SK-N-SH (cell line): ENCODE measurements around the gene TAC3. TPM values are rescaled to one million over a fixed set of nuclear protein-coding genes. Genes with fewer than 3 reads are reported as not detected.

Source experiments
- CTCF ChIA-PET: fragments of 300-600, 350-600 bp; formaldehyde crosslinking; extraction: SDS; loops from one replicate; lab custom pipeline; 2021; lab: Yijun Ruan, JAX
- POLR2A ChIA-PET: fragments of 350-600 bp; sonication (Branson Sonifier 250); formaldehyde crosslinking; extraction: SDS; loops from one replicate; lab custom pipeline; 2020; ENCODE audit warnings: antibody characterized with exemption, inconsistent platforms; lab: Yijun Ruan, JAX
- DNase-seq: peaks from one replicate; pipeline ENCODE4 v3.0.0; 2012
- H2AFZ ChIP-seq: fragments of 200-600 bp; sonication (generic); 2 replicates; pipeline ENCODE4 v1.8.1; 2016; ENCODE audit warnings: antibody characterized with exemption, mild to moderate bottlenecking, low read depth
- H3F3A ChIP-seq: fragments of 200-600 bp; sonication (generic); replicated peaks from 2 replicates; pipeline ENCODE3; 2016; ENCODE audit warnings: antibody characterized with exemption, mild to moderate bottlenecking; ENCODE audit not compliant: insufficient read depth
- H3K27ac ChIP-seq, 2 experiments: fragments of 200-500 bp in 1 of 2; fragments of 200-600 bp in 1 of 2; sonication (Bioruptor generic) in 1 of 2; sonication (generic), shearing (Covaris generic) in 1 of 2; 2 replicates each; pipeline versions ENCODE4 v1.5.1 to v1.6.1; 2014 to 2016; ENCODE audit warnings: low read depth in 2 of 2, inconsistent platforms in 1 of 2, low read length in 1 of 2, mild to moderate bottlenecking in 1 of 2, mixed read lengths in 1 of 2
- H3K27me3 ChIP-seq: fragments of 200-600 bp; sonication (generic), shearing (Covaris generic); 2 replicates; pipeline ENCODE4 v1.6.1; 2016; ENCODE audit warnings: mixed run types; ENCODE audit not compliant: insufficient read depth
- H3K36me3 ChIP-seq, 2 experiments: fragments of 200-500 bp in 1 of 2; fragments of 200-600 bp in 1 of 2; sonication (Bioruptor generic) in 1 of 2; sonication (generic) in 1 of 2; replicated peaks in 1 of 2; 2 replicates each; pipeline versions ENCODE3 to v1.5.1; 2014 to 2016; ENCODE audit warnings: low read length in 1 of 2, mild to moderate bottlenecking in 1 of 2; ENCODE audit not compliant: insufficient read depth in 2 of 2, control insufficient read depth in 1 of 2
- H3K4me1 ChIP-seq, 2 experiments: fragments of 200-500 bp in 1 of 2; fragments of 200-600 bp in 1 of 2; sonication (Bioruptor generic) in 1 of 2; sonication (generic), shearing (Covaris generic) in 1 of 2; 2 replicates each; pipeline versions ENCODE4 v1.5.1 to v1.6.1; 2014 to 2016; ENCODE audit warnings: low read depth in 1 of 2, low read length in 1 of 2, mixed run types in 1 of 2; ENCODE audit not compliant: insufficient read depth in 2 of 2, control insufficient read depth in 1 of 2
- H3K4me2 ChIP-seq: fragments of 200-600 bp; sonication (generic), shearing (Covaris generic); 2 replicates; pipeline ENCODE4 v1.6.1; 2017; ENCODE audit warnings: mixed run types
- H3K4me3 ChIP-seq, 2 experiments: fragments of 200-500 bp in 1 of 2; fragments of 200-600 bp in 1 of 2; sonication (Bioruptor generic) in 1 of 2; sonication (generic), shearing (Covaris generic) in 1 of 2; 2 replicates each; pipeline versions ENCODE4 v1.5.1 to v1.8.1; 2014 to 2016; ENCODE audit warnings: low read depth in 2 of 2, inconsistent platforms in 1 of 2, low read length in 1 of 2, mild to moderate bottlenecking in 1 of 2, mixed read lengths in 1 of 2, moderate library complexity in 1 of 2
- H3K79me2 ChIP-seq: fragments of 200-600 bp; sonication (generic); 2 replicates; pipeline ENCODE4 v1.8.1; 2017; ENCODE audit warnings: mild to moderate bottlenecking; ENCODE audit not compliant: insufficient read depth
- H3K9ac ChIP-seq: fragments of 200-600 bp; sonication (generic); 2 replicates; pipeline ENCODE4 v1.6.1; 2017; ENCODE audit warnings: mixed run types
- H3K9me2 ChIP-seq: fragments of 200-600 bp; sonication (generic); 2 replicates; pipeline ENCODE4 v1.6.1; 2017; ENCODE audit warnings: mixed run types
- H3K9me3 ChIP-seq: fragments of 200-600 bp; sonication (generic); 2 replicates; pipeline ENCODE4 v1.6.1; 2017; ENCODE audit warnings: mixed run types, mild to moderate bottlenecking, moderate library complexity
- H4K20me1 ChIP-seq: fragments of 200-600 bp; sonication (generic); 2 replicates; pipeline ENCODE4 v1.6.1; 2017; ENCODE audit warnings: mild to moderate bottlenecking, mixed run types; ENCODE audit not compliant: insufficient read depth
- CHD2 ChIP-seq: fragments of 150-350 bp; IDR thresholded peaks from 2 replicates; pipeline ENCODE4 v1.6.1; 2018; ENCODE audit warnings: low read length; ENCODE audit not compliant: partially characterized antibody
- FOXJ3 ChIP-seq: sonication (generic); formaldehyde crosslinking; IDR thresholded peaks from 2 replicates; pipeline ENCODE4 v1.5.1; 2020; ENCODE audit warnings: mild to moderate bottlenecking, missing genetic modification reagents
- FOXM1 ChIP-seq: IDR thresholded peaks from 2 replicates; pipeline ENCODE4 v1.4.0; 2012; ENCODE audit warnings: low read depth, mild to moderate bottlenecking
- GABPA ChIP-seq: IDR thresholded peaks from 2 replicates; pipeline ENCODE4 v1.4.0; 2012; ENCODE audit warnings: low read depth, mild to moderate bottlenecking
- JUND ChIP-seq: IDR thresholded peaks from 2 replicates; pipeline ENCODE4 v1.4.0; 2012
- NFIC ChIP-seq: IDR thresholded peaks from 2 replicates; pipeline ENCODE4 v1.4.0; 2012; ENCODE audit warnings: borderline replicate concordance
- POLR2AphosphoS5 ChIP-seq: IDR thresholded peaks from 2 replicates; pipeline ENCODE4 v1.6.1; 2012; ENCODE audit warnings: low read depth, low read length
- RAD21 ChIP-seq: IDR thresholded peaks from 2 replicates; pipeline ENCODE4 v1.6.1; 2012; ENCODE audit warnings: mild to moderate bottlenecking, low read length
- RXRA ChIP-seq: IDR thresholded peaks from 2 replicates; pipeline ENCODE4 v1.4.0; 2012; ENCODE audit warnings: low read depth, mild to moderate bottlenecking, borderline replicate concordance
- TEAD4 ChIP-seq: IDR thresholded peaks from 2 replicates; pipeline ENCODE4 v1.4.0; 2012; ENCODE audit warnings: mild to moderate bottlenecking, borderline replicate concordance; ENCODE audit not compliant: insufficient read depth
- YY1 ChIP-seq: IDR thresholded peaks from 2 replicates; pipeline ENCODE4 v1.4.0; 2012; ENCODE audit warnings: low read depth, mild to moderate bottlenecking
- WGBS: methylation state at CpG from one replicate; pipeline ENCODE4 v1.1.6; 2017; ENCODE audit warnings: low lambda C conversion rate; 5-methylcytosine and 5-hydroxymethylcytosine counted together
- polyA plus RNA-seq, 3 experiments: library from polyadenylated mRNA; depleted of rRNA; stranded (reverse); fragments of >200 nt; gene quantifications; 2 replicates each; pipeline ENCODE4 v1.2.3, GENCODE V29; 2012
- TF ChIP-seq, protein P1 (sequence below): IDR thresholded peaks from 2 replicates; pipeline ENCODE4; 2012
- TF ChIP-seq, protein P2 (sequence below): IDR thresholded peaks from 2 replicates; pipeline ENCODE4 v1.6.1; 2012; ENCODE audit warnings: mild to moderate bottlenecking, low read depth, low read length, moderate library complexity
- TF ChIP-seq, protein P3 (sequence below): fragments of 150-350 bp; IDR thresholded peaks from 2 replicates; pipeline ENCODE4 v1.6.1; 2017; ENCODE audit warnings: antibody characterized with exemption, low read length, low read depth, borderline replicate concordance

The TAC3 gene
- polyA plus RNA-seq, 1 of the 3 experiments (the other 2 are of a cell fraction), result not detected

DNA sequence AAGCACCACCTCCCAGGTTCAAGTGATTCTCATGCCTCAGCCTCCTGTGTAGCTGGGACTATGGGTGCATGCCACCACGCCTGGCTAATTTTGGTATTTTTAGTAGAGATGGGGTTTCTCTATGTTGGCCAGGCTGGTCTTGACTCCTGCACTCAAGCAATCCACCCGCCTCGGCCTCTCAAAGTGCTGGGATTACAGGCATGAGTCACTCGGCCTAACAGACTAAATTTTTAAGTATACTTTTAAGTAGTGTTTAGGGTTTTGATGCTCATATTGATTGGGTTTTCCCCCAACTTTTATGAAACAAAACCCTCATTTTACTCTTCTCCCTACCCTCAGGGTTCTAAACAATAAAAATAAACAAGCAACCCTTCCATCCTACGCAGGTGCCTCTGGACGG is 28.1 kb upstream of the TAC3 start:
- Histone ChIP-seq H3K36me3 (no peaks in the 10 kb centered on the region), H3K4me1 (no peaks in the 10 kb centered on the region), H3K27me3 (peaks cover 22% of the 10 kb centered on the region), H3K9me3 (no peaks in the 10 kb centered on the region), H4K20me1 (no peaks in the 10 kb centered on the region), H3F3A (no peaks in the 10 kb centered on the region), H2AFZ (no peak overlapping the region), H3K27ac (no peak overlapping the region), H3K4me3 (no peak overlapping the region), H3K9me2 (no peaks in the 10 kb centered on the region), H3K79me2 (no peaks in the 10 kb centered on the region), H3K4me2 (no peak overlapping the region), H3K9ac (no peak overlapping the region)
- POLR2A ChIA-PET, result no interaction called here
- TF ChIP-seq FOXJ3 (CRISPR knock-in tag) (no peak), FOXM1 (no peak), JUND (no peak), YY1 (no peak), TEAD4 (no peak), POLR2AphosphoS5 (no peak), RAD21 (no peak), RXRA (no peak), NFIC (no peak)
- TF ChIP-seq, protein P1, sequence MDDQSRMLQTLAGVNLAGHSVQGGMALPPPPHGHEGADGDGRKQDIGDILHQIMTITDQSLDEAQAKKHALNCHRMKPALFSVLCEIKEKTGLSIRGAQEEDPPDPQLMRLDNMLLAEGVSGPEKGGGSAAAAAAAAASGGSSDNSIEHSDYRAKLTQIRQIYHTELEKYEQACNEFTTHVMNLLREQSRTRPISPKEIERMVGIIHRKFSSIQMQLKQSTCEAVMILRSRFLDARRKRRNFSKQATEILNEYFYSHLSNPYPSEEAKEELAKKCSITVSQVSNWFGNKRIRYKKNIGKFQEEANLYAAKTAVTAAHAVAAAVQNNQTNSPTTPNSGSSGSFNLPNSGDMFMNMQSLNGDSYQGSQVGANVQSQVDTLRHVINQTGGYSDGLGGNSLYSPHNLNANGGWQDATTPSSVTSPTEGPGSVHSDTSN, result no peak
- TF ChIP-seq, protein P2, sequence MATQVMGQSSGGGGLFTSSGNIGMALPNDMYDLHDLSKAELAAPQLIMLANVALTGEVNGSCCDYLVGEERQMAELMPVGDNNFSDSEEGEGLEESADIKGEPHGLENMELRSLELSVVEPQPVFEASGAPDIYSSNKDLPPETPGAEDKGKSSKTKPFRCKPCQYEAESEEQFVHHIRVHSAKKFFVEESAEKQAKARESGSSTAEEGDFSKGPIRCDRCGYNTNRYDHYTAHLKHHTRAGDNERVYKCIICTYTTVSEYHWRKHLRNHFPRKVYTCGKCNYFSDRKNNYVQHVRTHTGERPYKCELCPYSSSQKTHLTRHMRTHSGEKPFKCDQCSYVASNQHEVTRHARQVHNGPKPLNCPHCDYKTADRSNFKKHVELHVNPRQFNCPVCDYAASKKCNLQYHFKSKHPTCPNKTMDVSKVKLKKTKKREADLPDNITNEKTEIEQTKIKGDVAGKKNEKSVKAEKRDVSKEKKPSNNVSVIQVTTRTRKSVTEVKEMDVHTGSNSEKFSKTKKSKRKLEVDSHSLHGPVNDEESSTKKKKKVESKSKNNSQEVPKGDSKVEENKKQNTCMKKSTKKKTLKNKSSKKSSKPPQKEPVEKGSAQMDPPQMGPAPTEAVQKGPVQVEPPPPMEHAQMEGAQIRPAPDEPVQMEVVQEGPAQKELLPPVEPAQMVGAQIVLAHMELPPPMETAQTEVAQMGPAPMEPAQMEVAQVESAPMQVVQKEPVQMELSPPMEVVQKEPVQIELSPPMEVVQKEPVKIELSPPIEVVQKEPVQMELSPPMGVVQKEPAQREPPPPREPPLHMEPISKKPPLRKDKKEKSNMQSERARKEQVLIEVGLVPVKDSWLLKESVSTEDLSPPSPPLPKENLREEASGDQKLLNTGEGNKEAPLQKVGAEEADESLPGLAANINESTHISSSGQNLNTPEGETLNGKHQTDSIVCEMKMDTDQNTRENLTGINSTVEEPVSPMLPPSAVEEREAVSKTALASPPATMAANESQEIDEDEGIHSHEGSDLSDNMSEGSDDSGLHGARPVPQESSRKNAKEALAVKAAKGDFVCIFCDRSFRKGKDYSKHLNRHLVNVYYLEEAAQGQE, result no peak
- TF ChIP-seq, protein P3, sequence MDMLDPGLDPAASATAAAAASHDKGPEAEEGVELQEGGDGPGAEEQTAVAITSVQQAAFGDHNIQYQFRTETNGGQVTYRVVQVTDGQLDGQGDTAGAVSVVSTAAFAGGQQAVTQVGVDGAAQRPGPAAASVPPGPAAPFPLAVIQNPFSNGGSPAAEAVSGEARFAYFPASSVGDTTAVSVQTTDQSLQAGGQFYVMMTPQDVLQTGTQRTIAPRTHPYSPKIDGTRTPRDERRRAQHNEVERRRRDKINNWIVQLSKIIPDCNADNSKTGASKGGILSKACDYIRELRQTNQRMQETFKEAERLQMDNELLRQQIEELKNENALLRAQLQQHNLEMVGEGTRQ, result no peak
- no peak for DNase-seq
- WGBS, result 53% methylated on average over 6 of the region's 6 CpGs
- CTCF ChIA-PET, result interaction anchor here (0.9 to 8.6 kb wide), 7 partner anchors 10 to 68 kb away, joined by 3 to 81 read pairs (median 5); no protein-coding TSS in a partner anchor

DNA sequence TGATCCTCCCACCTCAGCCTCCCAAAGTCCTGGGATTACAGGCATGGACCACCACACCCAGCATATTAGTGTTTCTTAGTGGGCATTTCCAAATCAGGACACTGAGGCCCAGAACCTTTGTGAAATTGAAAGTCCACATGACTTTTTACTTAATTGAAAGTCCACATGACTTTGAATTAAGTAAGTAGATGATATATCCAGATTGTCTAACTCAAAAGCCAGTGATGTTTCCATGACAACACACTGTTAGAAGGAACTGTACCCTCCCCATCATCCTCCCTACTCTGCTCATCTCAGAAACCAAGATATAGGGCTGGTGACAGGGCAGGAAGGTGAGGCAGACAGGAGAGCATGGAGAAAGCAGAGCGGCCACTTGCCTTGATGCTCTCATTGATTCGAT is 26.4 kb upstream of the TAC3 start:
- H3K27ac ChIP-seq, result no peak overlapping the region
- H3K79me2 ChIP-seq, result no peaks in the 10 kb centered on the region
- POLR2A ChIA-PET, result no interaction called here
- no peaks in the 10 kb centered on the region for H3K4me1 ChIP-seq
- no peaks in the 10 kb centered on the region for H3K9me2 ChIP-seq
- DNase-seq, result no peak
- no peaks in the 10 kb centered on the region for H4K20me1 ChIP-seq
- H2AFZ ChIP-seq, result no peak overlapping the region
- CTCF ChIA-PET, result interaction anchor here (1.1 to 1.9 kb wide), 5 partner anchors 9 to 56 kb away, joined by 3 to 6 read pairs (median 4); no protein-coding TSS in a partner anchor
- no peak overlapping the region for H3K4me2 ChIP-seq
- no peak overlapping the region for H3K9ac ChIP-seq
- 76% methylated on average over 2 of the region's 2 CpGs for WGBS
- H3K27me3 ChIP-seq, result peaks cover 23% of the 10 kb centered on the region
- H3K36me3 ChIP-seq, result no peaks in the 10 kb centered on the region
- H3F3A ChIP-seq, result no peaks in the 10 kb centered on the region
- no peaks in the 10 kb centered on the region for H3K9me3 ChIP-seq
- H3K4me3 ChIP-seq, result no peak overlapping the region
- TF ChIP-seq CHD2, result no peak
- no peak for TF ChIP-seq GABPA
- TF ChIP-seq YY1, result no peak
- TF ChIP-seq FOXM1, result no peak
